HG03520 (cell line): Measurements from ENCODE around the gene LCAT.
A peak's percentile ranks its signal among the peaks of the same experiment; 100 is the strongest.
"Not testable (repeated sequence)": the region's sequence is repeated elsewhere in the genome, so short reads cannot be mapped to it uniquely, and the experiment has no call there.

Experiments
- ATAC-seq: cut with Tn5 transposase; IDR thresholded peaks from one replicate; pipeline ENCODE4 v1.9.1; 2021; ENCODE audit warnings: mild to moderate bottlenecking, moderate library complexity; ENCODE audit not compliant: unreplicated experiment

The LCAT gene

DNA sequence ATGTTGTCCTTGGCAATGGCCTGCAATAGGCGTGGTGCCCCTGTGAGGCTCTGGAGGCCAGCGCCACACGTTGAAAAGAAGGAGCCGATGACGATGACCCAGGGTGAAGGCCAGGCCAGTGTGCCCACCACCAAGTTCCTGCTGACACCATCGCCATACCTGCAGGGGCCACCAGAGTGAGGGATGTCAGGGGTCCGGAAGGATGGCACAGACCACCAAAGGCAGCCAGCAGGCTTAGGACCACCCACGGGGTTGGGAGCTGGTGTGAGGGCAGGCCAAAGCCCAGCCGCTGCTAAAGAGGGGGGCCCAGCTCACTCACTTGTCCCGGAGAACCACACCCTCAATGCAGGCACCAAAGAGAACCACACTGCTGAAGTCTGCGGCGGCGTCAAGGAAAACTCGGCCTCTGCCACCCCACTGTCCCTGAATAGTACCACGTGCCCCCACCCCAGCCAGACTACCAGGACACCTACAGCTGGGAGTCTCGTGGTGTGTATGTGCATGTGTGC lies 6.5 kb upstream of the LCAT start:
- ATAC-seq, result no peak

DNA sequence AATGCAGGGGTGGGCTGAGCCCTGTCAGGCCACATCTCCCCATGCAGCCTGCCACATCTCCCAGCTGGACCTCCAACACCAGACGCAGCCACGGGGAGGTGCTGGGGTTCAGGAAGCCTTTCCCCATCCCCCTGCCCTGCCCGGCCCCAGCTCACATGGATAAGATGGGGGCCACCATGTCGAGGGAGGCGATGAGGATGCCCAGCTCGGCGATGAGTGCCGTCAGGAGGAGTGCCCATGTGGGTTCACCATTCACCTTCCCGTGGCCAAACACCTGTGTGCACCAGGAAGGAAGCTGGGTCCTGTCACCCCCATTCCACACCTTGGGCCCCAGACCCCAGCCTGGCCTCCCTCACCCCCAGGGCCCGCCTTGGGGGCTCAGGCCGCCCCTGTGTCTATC lies 5.7 kb upstream of the LCAT start:
- ATAC-seq, result no peak

DNA sequence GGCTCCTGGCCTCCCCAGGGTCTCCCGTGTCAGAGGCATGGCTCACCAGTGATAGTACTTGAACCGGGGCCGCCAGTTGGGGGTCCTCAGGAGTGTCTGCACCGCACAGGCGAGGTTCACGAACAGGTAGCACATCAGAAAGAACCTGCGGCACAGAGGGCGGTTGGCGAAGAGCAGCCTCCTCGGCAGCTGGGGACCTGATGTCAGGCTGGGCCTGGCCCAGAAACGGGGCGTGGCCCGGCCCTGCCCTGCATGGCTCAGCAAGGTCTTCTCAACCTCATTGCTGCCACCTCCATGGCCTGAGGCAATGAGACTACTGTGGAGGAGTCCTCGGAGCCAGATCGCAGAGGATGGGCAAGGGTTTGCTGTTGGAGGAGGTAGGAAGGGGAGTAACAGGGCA lies 4.1 kb upstream of the LCAT start:
- no peak for ATAC-seq

DNA sequence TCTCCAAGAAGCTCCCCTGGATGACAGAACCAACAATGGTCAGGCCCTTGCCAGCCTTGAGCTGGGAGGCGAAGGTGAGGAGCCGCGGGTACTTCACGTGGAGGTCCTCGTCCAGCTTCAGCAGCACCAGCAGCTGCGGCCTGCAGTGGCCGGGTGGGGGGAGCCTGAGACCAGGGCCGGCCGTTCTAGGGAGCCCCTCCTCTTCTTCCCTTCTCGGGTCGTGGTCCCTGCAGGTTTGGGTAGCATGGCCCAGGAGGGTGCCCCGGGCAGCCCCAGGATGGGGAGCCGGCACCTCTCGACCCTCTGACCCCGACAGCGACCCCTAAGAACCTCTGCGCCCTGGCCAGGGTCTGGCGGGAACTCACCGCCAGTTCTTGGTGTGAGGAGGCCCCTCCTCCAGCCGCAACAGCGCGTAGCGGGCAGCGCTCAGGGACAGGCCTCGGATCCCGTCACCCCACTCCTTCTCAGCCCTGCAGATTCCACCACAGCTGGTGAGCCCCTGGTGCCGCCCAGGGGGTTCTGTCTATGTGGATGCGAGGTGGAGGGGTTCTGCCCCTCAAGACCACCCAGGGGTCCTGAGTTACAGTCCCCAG lies 3.1 kb upstream of the LCAT start:
- ATAC-seq, result no peak

DNA sequence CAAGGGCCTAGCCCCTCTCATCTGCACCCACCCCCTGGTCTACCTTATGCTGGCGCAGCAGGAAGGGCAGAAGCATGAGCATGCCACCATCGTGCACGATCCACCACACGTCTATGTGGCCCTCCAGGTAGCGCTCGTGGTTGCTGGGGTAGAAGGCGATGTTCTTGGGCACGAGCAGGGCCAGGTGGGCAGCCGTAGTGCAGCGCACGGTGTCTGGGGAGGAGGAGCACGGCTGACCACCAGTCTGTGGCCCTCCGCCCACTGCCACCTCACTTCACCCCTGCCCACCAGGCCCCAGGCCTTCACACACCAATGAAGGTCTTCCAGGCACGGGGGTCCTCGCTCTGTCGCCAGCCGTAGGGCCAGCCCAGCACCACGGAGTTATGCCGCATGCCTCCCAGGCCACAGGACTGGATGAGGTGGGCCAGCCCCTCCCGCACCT lies 2.2 kb upstream of the LCAT start:
- ATAC-seq, result no peak

DNA sequence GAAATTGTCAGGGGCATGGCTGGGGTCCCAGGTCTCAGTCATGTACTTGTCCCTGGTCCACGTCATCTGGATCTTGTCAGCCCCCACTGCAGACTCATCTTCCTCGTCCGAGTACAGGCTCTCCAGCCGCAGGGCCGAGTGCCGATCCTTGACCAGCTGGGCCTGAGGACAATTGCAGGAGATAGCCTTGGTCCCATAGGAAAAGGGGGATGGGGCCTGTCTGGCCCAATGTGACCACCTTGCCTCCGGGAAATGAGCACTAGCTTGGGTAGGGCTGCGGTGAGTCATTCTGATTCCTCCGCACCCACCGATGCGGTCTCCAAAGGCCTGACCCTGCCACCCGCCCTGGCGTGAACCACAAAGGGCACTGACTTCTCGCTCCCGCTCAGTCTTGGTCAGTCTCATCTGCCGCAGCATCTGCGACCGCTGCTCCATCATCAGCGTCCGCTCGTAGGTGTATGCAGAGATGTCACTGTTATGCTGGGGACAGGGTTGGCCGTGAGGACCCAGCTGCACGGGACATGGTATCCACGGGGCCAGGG lies 1.5 kb upstream of the LCAT start:
- ATAC-seq, result no peak

DNA sequence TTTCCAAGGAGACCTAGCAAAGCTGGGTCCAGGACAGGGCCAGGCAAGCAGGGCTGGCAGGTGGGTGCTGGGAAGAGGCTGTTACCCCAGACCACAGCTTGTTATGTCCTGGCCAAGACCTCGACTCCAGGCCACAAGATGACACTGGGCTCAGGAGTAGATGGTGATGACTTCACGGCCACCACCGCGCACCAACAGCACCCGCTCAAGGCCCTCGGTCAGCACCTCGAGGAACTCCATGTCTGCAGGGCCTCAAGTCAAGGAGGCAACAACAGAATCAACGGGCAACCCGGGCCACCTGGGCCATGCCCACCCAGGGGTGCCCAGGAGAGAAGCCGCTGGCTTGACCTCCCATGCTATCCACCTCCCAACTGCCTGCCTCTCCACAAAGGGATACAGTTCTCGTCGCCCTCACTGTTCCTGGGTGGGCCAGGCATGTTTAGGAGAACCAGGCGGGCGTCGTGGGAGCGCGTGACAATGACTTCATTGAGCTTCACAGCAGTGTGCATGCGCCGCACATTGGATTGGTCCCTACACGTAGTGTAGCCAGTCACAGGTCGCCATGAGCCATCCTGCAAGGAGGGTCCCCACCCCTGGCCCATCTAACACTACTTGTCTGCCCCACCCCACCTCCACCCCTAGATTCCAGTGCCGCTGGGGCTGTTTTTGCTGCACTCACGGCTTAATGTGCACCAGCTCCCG lies 921 bp upstream of the LCAT start:
- no peak for ATAC-seq

DNA sequence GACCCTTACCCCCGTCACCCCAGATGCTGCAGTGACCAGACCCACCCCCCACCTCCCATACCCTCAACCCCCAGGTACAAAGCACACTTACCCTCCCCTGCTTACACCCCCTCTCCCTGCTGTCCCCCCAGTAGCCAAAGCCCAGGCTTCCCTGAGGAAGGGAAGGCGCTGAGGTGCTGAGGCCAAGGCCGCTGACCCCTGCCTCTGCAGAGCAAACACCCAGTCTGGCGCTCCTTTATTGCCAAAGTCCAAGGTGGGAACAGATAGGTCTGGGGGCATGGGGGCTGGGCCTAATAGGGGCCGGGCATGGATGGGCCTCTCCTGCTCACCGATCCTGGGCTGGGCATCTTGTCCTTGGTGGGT lies 683 bp downstream of the LCAT start:
- ATAC-seq, result no peak

DNA sequence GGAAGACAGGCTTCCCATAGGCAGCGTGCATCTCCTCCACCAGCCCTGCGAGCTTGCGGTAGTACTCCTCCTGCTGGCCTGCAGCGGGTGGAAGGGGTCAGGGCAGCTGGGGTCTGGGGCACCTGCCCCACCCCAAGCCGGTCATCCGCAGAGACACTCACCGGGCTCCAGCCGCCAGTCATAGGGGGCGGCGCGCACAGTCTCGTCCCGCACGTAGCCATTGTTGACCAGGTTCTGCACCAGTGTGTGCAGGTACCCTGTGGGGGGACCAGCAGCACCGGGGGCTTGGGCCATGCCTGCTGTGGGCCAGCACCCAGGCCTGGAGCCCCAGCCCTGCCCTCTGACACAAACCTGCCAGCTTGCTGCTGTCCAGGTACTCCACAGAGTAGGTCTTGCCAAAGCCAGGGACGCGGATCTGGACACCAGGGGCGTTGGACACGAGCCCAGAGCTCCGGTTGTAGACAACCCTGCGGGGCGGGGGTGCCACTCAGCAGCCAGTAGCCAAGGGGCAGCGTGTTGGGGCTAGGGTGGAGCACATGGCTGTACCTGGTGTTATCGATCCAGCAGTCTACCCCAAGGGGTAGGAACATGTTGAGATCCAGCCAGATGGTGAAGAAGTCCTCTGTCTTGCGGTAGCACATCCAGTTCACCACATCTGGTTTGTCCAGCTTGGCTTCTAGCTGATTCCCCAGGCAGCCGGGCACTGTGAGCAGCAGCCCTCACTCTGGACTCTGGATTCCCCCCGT lies 1.2 kb downstream of the LCAT start:
- no peak for ATAC-seq

DNA sequence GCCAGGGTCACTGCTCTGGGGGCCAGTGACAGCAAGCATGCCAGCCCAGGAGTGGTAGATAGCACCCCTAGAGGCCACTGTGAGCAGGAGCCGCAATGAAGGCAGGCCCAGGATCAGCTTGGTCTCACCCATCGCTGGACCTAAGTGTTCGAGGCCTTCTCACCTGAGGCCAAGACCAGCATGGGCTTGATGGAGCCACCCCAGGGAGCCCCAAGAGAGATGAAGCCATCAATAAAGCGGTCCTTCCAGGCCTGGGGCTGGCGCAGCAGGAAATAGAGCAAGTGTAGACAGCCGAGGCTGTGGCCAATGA lies 1.8 kb downstream of the LCAT start:
- no peak for ATAC-seq

DNA sequence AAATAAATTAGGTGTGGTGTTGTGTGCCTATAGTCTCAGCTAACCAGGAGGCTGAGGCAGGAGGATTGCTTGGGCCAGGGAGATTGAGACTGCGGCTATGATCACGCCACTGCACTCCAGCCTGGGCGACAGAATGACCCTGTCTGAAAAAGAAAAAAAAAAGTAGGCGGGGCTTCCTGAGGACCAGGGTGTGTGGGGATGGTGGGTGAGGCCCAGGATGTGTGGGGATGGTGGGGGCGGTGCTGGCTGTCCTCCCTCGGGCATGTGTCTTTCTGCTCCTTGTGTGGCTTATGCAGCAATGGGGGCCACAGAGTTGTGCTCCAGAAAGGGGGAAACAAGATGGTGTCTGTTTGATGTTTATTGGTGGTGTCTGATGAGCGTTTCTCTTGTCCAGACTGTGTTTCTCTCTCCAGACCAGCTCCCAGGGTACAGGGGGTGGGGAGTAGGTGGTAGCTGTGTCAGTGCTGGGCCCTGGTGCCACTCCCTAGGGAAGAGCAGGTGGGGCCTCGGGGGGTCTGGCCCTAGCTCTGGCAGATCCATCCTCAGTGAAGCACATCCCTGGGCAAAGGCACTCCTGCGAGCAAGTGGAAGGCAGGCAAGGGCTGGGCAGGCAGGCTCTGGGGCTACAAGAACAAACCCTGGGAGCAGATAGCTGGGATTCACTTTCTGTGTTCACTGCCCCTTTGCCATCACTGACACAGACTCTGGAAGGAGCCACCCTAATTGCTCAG lies 2.3 kb downstream of the LCAT start:
- no peak for ATAC-seq

DNA sequence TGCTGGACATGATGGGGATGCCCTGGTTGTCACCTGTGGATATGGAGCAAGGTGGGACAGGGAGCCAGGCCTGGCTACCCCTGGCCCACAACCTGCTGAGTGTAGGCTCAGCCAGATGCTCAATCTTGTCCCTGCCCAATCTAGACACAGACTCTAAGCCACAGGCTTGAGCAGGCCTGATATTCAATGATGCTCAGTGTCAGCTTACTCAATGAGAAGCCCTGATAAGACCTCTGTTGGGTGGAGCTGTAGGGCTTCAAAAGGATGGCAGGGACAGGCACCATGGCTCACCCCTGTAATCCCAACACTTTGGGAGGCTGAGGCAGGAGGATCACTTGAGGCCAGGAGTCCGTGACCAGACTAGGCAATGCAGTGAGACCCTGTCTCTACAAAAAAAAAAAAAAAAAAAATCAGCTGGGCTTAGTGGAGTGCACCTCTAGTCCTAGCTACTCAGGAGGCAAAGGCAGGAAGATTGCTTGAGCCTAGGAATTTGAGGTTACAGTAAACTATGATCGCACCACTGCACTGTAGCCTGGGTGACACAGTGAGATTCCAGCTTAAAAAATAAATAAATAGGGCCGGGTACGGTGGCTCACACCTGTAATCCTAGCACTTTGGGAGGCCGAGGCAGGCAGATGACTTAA lies 3.4 kb downstream of the LCAT start:
- ATAC-seq, result no peak

DNA sequence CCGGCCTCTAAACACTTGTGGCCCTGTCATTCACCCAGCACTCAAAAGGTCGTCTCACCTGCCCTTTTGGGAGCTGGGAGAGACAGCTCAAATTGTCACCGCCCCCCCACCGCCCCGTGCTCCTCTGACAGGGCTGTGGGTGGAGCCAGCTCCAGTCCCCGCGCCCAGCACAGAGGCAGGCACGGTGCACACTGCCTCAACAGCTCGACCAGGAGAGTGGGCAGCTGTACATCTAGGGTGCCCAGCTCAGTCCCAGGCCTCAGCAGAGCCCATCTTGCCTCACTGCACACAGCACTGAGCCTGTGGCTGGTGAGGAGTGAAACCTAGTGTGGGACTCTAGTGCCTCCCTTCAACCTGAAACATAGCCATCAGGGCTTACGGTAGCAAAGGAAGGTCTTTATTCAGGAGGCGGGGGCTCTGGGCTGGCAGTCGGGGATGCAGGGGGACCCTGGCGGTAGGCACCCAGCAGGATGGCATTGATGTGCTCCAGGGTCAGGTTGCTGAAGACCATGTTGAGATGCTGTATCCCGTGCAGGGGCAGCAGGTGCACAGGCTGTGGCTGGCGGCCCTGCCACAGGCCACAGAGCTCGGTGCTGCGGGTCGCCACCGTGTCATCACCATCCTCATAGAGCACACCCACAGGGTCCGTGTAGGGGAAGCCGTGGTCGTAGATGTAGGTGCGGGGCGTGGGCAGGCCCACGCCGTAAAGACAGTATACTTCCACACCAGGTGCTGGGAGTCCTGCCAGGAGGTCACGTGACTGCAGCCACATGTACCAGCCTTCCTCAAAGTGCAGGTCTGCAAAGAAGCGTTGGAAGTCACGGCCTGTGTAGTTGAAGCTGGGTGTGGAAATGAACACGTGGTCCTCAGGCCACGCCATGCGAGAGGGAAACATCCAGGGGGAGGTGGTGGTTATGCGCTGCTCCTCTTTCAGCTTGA lies 4.1 kb downstream of the LCAT start:
- ATAC-seq, result no peak

DNA sequence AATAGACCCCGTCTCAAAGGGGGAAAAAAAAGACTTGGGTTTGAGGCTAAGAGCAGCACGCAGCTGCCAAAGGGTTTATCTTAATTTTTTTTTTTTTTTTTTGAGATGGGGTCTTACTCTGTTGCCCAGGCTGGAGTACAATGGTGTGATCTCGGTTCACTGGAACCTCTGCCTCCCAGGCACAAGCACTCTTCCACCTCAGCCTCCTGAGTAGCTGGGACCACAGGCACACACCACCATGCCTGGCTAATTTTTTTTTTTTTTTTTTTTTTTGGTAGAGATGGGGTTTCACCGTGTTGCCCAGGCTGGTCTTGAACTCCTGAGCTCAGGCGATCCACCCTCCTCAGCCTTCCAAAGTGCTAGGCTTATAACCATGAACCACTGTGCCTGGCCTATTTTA lies 6.2 kb downstream of the LCAT start:
- not testable (repeated sequence) for ATAC-seq

DNA sequence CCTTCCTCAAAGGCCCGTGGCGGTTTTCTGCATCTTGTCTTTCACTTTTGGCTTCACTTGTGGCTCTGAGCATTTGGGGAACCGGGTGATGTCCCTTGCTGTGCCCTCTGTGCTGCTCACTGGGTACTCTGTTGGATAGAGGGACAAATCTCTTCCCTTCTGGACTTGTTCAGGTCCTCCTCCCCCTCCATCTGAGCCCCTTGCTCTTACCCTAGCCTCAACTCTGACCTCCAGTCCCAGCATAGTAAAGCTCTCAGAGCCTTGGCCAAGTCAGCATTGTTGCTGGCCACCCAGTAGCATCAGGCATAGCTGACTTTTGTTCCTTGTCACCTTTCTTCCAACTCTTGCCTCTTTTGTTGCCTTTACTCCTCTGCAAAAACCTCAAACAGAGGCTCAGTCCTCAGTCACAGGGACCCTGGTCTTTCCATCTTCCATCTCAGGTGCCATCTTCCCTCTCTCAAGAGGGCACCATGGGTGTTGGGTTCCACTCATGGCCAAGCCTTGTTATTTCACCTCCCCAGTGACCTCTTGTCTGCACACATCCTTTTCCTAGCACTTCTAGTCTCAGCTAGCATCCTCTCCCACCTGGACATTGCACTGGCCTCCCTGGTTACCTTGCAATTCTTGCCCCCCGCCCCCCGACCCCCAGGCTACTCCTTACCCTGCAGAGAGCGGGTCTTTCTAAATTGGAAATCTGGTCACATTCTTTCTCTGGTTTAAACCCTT lies 6.9 kb downstream of the LCAT start:
- peak; percentile 49 for ATAC-seq

DNA sequence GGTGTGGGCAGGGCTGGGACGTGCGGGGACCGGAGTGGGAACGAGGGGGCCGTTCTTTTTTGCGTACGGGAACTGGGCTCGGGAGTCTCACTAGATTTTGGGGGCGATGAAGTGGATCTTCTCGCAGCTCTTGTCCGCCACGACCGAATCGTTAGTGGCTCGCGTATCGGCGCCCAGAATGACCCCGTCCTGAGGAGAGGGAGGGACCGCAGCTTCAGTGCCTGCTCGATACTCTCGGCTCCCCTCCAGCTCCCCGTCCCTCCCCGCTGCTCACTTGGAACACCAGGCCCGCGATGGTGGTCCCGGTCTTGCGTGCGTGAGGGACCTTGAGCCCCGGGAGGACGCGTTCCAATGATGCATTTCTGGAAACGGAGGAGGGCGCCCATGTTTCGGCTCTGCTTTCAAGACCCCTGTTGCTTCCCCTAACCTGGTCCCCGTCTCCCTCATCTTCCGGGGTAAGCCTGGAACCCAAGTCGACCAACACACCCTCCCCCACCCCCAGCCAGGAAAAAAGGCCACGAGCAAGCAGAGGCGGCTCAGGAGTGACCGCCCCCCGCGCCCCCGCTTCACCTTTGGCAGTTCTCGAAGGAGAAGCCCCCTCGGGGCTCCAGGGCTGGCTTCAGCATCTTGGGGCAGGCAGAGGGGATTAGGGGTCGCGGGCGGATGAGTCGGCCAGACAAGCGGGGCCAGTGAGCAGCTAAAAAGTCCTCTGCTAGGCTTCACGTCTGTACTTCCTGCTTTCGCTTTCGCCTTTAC lies 7.6 kb downstream of the LCAT start, which contains the start of gene PSMB10:
PSMB10 (minus strand) TSS at position 727 of the 756 bp plus-strand sequence; CDS start at position 626, 101 bp downstream.
- ATAC-seq, result no peak

DNA sequence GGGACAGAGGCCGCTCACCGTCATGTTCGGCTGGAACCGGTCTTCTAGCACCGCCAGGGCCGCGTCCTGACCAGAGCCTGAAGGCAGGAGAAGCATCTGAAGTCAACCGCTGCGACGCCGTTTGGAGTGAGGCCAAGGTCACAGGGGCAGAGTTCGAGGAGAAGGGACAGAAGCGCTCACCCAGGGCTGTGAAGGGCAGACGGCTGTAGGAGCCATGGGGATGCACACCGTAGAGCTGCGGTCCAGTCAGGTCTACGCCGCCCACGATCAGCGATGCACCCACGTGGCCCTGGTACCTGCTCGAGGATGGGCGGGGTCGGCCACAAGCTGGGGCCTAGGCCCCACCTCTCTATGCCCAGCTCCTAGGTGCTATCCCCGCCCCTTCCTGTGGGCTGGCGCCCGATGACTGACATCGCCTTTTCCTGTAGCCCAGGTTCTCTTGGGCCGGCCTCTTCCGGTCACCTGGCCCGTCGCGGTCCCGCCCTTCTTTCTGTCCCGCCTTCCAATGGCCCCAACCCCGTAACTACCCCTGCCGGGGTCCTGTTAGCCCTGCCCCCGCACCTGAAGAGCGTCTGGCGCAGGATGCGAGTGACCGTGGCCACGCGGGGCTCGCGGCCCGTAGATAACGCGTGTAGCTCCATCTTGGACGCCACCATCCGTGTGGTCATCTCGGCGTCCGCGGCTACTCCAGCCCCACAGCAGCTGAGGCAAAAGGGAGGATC lies 8.4 kb downstream of the LCAT start:
- ATAC-seq, result peak; percentile 88

DNA sequence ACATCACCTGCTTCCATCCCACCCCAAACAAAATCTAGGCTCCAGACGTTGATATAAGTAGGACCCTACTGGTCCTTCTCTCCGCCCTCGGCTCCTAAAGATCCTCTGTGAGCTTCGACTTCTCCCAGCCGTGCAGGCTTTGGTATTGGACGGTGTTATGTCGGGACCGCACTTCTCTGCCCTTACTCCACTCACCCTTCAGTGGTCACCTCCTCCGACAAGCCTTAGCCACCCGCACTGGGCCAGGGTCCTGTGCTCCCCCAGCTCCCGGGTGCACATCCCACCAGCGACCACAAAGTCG lies 8.9 kb downstream of the LCAT start:
- ATAC-seq, result no peak
